ENCODE measurements around the gene CACNA1D. TPM values are rescaled to one million over a fixed set of nuclear protein-coding genes. Genes with fewer than 3 reads are reported as not detected.

CACNA1D gene
- total and polyA plus RNA-seq, 2 donors from 2014 or later, result 3.7 to 35.7 TPM

GRCh38 chr3:53713626-53714025 is 219.2 kb downstream of the CACNA1D start:
- H3K36me3 ChIP-seq (ENCODE audit: control insufficient read depth in 2 of 3, insufficient read depth in 3 of 3, low read length in 3 of 3), result no peaks in the 10 kb centered on the region
- H3K27me3 ChIP-seq (ENCODE audit: control insufficient read depth, insufficient read depth, low read length), result no peaks in the 10 kb centered on the region
- no peak for FAIRE-seq
- H3K9ac ChIP-seq (ENCODE audit: low read length in 3 of 3), result no peak overlapping the region
- intact Hi-C loops (cut with DNase I), result no loop called here
- TF ChIP-seq, protein P1, sequence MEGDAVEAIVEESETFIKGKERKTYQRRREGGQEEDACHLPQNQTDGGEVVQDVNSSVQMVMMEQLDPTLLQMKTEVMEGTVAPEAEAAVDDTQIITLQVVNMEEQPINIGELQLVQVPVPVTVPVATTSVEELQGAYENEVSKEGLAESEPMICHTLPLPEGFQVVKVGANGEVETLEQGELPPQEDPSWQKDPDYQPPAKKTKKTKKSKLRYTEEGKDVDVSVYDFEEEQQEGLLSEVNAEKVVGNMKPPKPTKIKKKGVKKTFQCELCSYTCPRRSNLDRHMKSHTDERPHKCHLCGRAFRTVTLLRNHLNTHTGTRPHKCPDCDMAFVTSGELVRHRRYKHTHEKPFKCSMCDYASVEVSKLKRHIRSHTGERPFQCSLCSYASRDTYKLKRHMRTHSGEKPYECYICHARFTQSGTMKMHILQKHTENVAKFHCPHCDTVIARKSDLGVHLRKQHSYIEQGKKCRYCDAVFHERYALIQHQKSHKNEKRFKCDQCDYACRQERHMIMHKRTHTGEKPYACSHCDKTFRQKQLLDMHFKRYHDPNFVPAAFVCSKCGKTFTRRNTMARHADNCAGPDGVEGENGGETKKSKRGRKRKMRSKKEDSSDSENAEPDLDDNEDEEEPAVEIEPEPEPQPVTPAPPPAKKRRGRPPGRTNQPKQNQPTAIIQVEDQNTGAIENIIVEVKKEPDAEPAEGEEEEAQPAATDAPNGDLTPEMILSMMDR (IDR thresholded peaks at IDR 0.05; ENCODE audit: borderline replicate concordance, extremely low read depth, insufficient read depth), result no peak
- DNase-seq, result no peak
- H3K4me1 ChIP-seq (ENCODE audit: control insufficient read depth in 2 of 3, insufficient read depth in 2 of 3, low read depth in 1 of 3, low read length in 3 of 3), result no peaks in the 10 kb centered on the region
- no peak overlapping the region for H3K27ac ChIP-seq (ENCODE audit: low read depth in 2 of 2, low read length in 2 of 2)
- H3K4me3 ChIP-seq (ENCODE audit: low read length in 3 of 3), result no peak overlapping the region
- H3K9me3 ChIP-seq (ENCODE audit: control insufficient read depth in 2 of 3, insufficient read depth in 1 of 3, low read length in 3 of 3), result no peaks in the 10 kb centered on the region

- TF ChIP-seq, protein P1 (IDR thresholded peaks at IDR 0.05; ENCODE audit: borderline replicate concordance, extremely low read depth, insufficient read depth), result no peak
- DNase-seq, result no peak
- H3K9me3 ChIP-seq (ENCODE audit: control insufficient read depth in 2 of 3, insufficient read depth in 1 of 3, low read length in 3 of 3), result no peaks in the 10 kb centered on the region
- intact Hi-C loops (cut with DNase I), result no loop called here
- no peaks in the 10 kb centered on the region for H3K36me3 ChIP-seq (ENCODE audit: control insufficient read depth in 2 of 3, insufficient read depth in 3 of 3, low read length in 3 of 3)
- H3K9ac ChIP-seq (ENCODE audit: low read length in 3 of 3), result no peak overlapping the region
- H3K27me3 ChIP-seq (ENCODE audit: control insufficient read depth, insufficient read depth, low read length), result no peaks in the 10 kb centered on the region
- FAIRE-seq, result no peak
- no peaks in the 10 kb centered on the region for H3K4me1 ChIP-seq (ENCODE audit: control insufficient read depth in 2 of 3, insufficient read depth in 2 of 3, low read depth in 1 of 3, low read length in 3 of 3)
- no peak overlapping the region for H3K27ac ChIP-seq (ENCODE audit: low read depth in 2 of 2, low read length in 2 of 2)
- no peak overlapping the region for H3K4me3 ChIP-seq (ENCODE audit: low read length in 3 of 3)
Measured at GRCh38 chr3:53715815-53716483, 221.5 kb downstream of the CACNA1D start.

DNA sequence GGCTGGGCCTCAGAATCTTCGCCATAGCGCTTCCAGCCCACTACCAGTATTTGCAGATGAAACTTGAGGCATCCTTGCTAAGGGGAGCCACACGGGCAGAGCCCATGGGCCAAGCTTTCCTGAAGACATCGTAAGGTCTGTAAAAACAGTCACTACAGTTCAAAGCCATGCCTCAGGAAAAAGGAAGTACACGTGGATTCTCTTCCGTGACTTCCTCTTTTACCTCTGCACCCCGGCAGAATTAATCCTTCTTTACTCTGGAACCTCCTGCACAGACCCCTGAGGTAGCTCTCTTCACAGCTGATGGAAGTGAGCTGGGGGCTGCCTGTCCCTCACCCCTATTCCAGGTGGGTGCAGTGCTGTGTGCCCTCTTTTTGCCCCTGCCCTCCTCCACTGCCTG is 222.6 kb downstream of the CACNA1D start:
- no peaks in the 10 kb centered on the region for H3K9me3 ChIP-seq (ENCODE audit: control insufficient read depth in 2 of 3, insufficient read depth in 1 of 3, low read length in 3 of 3)
- no peak for FAIRE-seq
- intact Hi-C loops (cut with DNase I), result no loop called here

More for the DNA sequence above, 222.6 kb downstream of the CACNA1D start:
- no peaks in the 10 kb centered on the region for H3K27me3 ChIP-seq (ENCODE audit: control insufficient read depth, insufficient read depth, low read length)
- H3K4me1 ChIP-seq (ENCODE audit: control insufficient read depth in 2 of 3, insufficient read depth in 2 of 3, low read depth in 1 of 3, low read length in 3 of 3), result no peaks in the 10 kb centered on the region
- no peaks in the 10 kb centered on the region for H3K36me3 ChIP-seq (ENCODE audit: control insufficient read depth in 2 of 3, insufficient read depth in 3 of 3, low read length in 3 of 3)
- no peak for DNase-seq
- no peak overlapping the region for H3K27ac ChIP-seq (ENCODE audit: low read depth in 2 of 2, low read length in 2 of 2)
- no peak overlapping the region for H3K9ac ChIP-seq (ENCODE audit: low read length in 3 of 3)
- TF ChIP-seq, protein P1 (IDR thresholded peaks at IDR 0.05; ENCODE audit: borderline replicate concordance, extremely low read depth, insufficient read depth), result no peak
- H3K4me3 ChIP-seq (ENCODE audit: low read length in 3 of 3), result no peak overlapping the region

Data from kidney (tissue), 14 donors.